Epithelial cell of esophagus (primary cell): ENCODE data around the gene HIPK2.
A peak's percentile ranks its signal among the peaks of the same experiment; 100 is the strongest.

Experiments used
- DNase-seq: peaks from one replicate; pipeline ENCODE4 v3.0.0; 2010; ENCODE audit warnings: low read depth
- H3K4me3 ChIP-seq: 2 replicates; pipeline ENCODE4 v1.5.1; 2011; ENCODE audit warnings: mild to moderate bottlenecking, low read length, control low read depth
- CTCF ChIP-seq: IDR thresholded peaks from 2 replicates; pipeline ENCODE4 v1.5.1; 2011; ENCODE audit warnings: low read depth, mild to moderate bottlenecking, low read length, control low read depth, inconsistent platforms; ENCODE audit not compliant: insufficient read depth; ENCODE audit errors: missing control alignments

The HIPK2 gene

GRCh38 chr7:139769066-139769465 lies 8.7 kb downstream of the HIPK2 start:
- no peak for TF ChIP-seq CTCF
- DNase-seq = no peak
- H3K4me3 ChIP-seq = no peak overlapping the region

GRCh38 chr7:139768249-139768824 lies 9.5 kb downstream of the HIPK2 start:
- no peak for DNase-seq
- H3K4me3 ChIP-seq = no peak overlapping the region
- no peak for TF ChIP-seq CTCF

- H3K4me3 ChIP-seq = no peak overlapping the region
- no peak for DNase-seq
- no peak for TF ChIP-seq CTCF
These were observed 10.2 kb downstream of the HIPK2 start for GRCh38 chr7:139767561-139767982.

GRCh38 chr7:139765143-139765542 lies 12.7 kb downstream of the HIPK2 start:
- TF ChIP-seq CTCF = no peak
- no peak overlapping the region for H3K4me3 ChIP-seq
- no peak for DNase-seq

GRCh38 chr7:139763330-139763729 lies 14.5 kb downstream of the HIPK2 start:
- H3K4me3 ChIP-seq = no peak overlapping the region
- TF ChIP-seq CTCF = no peak
- no peak for DNase-seq

GRCh38 chr7:139762886-139763285 lies 14.9 kb downstream of the HIPK2 start:
- no peak overlapping the region for H3K4me3 ChIP-seq
- no peak for TF ChIP-seq CTCF
- DNase-seq = peak; percentile 30

GRCh38 chr7:139758388-139758787 lies 19.4 kb downstream of the HIPK2 start:
- TF ChIP-seq CTCF = no peak
- DNase-seq = peak; percentile 22
- no peak overlapping the region for H3K4me3 ChIP-seq
